NCI-H226 (cell line): ENCODE measurements around the gene ZFAND3.

ENCODE experiments used
- DNase-seq: peaks from one replicate; pipeline ENCODE4 v3.0.0-alpha.2; 2015

ZFAND3 gene

DNA sequence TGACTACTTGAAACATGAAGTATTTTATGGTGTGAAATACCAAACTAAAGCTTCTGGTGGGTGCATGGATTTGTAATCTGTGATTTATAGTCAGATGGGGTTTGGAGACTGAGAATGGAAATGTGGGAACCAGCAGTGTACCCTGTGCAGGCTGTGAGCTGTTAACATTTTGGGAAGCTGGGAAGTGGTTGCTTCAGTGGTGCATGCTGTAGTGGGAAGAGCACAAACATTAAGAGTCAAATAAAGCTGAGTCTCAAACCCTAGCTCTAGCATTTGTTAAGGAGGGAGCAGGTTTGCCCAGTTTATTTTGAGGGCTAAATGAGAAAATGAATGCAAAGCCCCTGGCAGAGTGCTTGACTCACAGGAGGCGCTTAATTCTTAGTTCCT lies 235.7 kb downstream of the ZFAND3 start:
- DNase-seq = no peak

- DNase-seq = peak; percentile 26
Observed at GRCh38 chr6:38056361-38056760, 236.8 kb downstream of the ZFAND3 start.

GRCh38 chr6:38057994-38058393 lies 238.5 kb downstream of the ZFAND3 start:
- peak; percentile 59 for DNase-seq

- no peak for DNase-seq
Observed at GRCh38 chr6:38062066-38062465, 242.5 kb downstream of the ZFAND3 start.

GRCh38 chr6:38063973-38064372 lies 244.4 kb downstream of the ZFAND3 start:
- no peak for DNase-seq

DNA sequence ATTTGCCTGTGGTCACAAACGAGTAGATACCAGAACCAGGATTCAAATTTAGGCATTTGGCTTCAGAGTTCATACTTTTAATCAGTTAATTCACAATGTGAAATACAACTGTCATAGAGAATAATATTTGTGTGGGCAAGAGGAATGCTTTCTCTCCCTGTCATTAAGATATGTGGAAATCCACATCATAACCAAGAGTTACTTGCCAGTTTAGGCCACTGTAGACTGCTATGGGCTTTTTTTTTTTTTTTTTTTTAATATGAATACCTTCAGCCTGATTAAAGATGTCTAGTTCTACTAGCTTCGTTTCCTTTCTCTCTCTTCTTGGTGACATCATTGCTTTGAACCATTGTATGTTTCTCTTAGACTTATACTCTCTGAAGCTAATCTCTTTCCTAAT lies 244.9 kb downstream of the ZFAND3 start:
- no peak for DNase-seq

DNA sequence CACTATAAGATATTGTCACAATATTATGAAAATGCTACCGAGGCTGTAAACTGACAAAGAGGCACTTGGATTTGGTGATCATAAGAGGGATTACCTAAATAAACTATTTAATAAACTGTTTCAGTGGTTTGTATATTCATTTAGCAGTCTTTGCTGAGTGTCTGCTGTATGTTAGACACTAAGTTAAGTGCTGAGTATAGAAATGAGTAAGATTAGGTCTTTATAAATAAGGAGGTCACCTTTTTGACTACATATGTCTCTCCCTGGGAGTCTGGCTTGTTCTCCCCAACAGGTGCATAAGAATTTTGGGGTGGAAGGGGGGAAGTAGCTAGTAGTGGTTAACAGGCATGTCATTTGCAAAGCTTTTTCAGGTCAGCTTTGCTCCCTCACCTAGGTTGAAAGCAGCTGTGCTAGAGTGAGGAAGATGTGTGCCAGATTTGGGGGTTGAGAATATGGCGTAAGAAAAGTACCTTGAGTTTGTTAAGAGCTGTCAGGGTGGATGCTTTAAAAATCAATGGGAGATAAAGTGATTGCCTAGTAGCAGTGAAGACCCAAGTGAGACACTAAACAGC lies 246.3 kb downstream of the ZFAND3 start:
- no peak for DNase-seq

DNA sequence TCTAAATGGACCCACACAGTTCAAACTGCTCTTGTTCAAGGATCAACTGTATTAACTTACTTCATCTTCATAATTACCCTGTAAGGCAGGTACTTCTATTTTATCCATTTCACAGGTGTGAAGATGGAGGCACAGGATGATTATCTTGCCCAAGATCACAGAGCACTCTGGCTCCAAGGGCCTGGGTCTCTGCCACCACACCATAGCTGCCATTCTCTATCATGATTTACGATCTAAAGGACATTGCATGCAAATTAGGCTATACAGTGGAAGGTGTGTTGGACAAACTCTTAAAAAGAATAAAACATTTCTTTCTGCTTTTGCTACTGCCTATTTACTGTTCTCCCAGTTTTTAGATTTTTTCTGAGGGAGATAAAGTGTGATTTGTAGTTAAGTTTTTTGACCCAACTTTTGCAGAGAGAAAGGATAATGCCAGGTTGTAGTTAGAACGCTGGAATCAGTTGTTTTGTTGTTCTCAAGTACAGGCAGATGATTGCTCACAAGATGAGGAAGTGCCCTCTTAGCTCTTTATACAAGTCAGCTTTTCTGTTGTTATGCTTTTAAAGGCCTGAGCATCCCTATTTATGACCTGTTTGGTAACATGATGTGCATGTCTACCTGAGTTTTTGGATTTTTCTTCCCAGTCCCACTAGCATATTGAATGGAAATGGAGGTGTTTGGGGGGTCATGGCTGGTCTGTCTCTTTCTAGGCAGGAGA lies 247.9 kb downstream of the ZFAND3 start:
- DNase-seq = no peak

DNA sequence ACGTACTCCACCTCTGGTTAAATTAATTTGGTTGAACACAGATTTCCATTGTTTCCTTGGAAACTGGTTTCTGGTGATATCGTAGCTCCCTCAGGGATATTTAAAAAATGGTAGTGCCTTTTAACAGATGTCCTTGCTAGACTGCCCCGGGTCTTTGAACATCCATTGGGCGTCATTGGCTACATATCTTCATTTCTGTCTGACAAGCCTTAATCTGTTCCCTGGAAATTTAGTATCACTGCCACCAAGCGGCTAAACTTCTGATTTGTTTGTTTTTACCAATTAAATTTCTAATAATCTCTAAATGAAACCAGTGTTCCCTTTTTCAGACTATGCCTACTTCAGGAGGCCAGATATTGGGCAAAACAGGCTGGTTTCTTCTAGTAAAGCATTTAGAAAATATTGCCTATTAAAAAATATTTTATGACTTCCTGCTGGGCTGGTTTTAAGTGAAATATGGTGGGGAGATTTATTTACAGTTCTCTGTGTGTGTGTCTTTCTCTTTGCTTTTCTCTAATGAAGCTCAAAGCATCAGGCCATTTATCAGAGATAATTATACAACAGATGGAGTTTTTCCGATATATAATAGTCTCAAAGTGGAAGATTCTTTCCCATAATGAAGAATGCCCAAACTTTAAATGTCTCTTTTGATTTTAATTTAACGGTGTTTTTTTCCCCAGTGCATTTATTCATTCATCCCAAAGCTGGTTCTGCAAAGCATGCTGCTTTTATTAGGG lies 249.5 kb downstream of the ZFAND3 start:
- DNase-seq = no peak

DNA sequence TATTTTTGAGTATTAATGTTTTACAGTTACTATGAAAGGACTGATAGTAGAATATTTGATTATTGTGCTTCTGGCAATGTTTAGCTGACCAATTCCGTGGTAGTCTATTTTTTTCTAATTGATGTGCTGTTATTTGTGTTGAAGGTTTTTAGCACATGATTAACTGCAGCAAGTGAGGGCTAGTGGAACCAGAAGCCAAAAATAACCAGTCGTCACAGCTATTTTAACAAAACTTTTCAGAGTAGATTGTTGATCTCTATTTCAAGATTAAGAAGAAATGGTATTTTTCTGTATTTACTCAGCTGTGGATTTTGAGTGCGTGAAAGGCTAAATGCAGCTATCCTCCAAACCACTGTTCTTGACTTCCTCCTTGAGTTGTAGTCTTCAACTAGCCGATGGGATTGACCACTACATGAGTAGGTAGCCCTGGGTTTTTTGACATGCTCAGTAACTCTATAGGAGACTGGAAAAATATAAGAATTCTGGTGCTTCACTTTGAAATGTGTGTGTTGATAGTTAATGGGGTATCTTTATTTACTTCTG lies 258.0 kb downstream of the ZFAND3 start:
- DNase-seq = no peak

GRCh38 chr6:38078671-38079070 lies 259.1 kb downstream of the ZFAND3 start:
- no peak for DNase-seq

DNA sequence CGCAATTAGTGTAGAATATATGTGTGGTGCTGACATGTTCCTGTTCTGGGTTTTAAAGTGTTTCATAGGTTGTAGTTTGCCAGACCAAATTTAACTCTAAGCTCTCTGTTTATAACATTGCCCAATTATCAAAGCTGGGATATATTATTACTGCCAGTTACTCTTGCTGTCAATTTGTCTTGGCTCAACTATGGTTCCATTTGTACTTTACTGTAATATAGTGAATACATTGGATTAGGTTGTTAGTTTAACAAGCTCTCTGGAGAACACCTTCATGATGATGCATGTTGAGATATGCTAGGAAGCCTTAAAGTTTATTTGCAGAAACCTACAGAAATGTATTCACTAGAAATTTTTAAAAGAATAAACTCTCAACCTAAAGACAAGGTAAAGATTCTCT lies 259.6 kb downstream of the ZFAND3 start:
- DNase-seq = no peak

DNA sequence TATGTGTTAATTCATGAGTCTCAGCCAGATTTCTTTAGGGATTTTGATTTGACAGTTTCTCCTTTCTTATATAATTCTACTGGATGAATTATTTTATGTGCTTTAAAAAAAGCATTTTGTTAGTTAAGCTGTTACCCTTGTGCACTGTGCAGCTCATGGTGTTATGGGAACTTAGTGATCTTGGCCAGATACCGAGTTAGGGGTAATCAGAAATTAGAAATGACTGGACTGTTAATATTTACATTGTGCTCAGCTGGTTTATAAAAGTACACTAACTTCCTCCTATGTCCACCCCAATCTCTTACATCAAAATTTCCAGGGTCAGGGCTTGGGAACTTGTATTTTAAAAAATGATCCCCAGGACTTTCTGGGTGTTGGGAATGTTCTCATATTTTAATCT lies 260.0 kb downstream of the ZFAND3 start:
- DNase-seq = no peak

DNA sequence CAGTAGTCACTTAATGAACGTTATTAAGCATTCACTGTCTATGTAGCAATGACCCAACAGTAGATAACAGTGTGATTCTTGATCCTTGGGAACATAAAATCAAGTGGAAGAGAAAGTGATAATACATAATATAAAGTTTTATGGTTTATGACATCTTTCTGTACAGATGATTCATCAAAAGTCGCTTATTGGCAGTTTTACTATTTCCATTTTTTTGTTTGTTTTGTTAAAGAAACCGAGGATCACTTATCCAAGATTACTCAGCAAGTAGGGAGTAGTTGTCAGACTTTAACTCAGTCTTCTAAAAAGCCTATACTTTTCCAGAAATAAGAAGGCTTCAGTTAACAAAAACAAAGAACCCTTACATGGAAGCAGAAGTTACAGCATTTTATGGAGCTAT lies 260.8 kb downstream of the ZFAND3 start:
- no peak for DNase-seq

GRCh38 chr6:38080889-38081288 lies 261.4 kb downstream of the ZFAND3 start:
- no peak for DNase-seq

DNA sequence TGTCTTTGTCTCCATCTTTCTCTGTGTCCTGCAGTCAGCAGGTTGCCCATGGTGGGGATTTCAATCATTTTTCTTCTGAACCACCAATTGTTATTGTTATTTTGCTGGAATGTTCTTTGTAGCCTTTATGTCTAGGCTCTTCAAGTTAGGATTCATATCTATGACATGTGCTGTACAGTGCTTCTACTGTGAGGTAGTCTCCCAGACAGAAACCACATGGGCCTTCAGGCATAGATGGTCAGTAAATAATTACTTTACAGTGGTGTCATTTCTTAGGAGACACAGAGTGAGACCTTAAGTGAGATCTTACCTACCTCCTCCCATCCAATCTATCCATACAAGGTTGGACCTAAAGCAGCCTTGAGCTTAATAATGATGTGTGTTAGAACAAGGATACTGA lies 265.5 kb downstream of the ZFAND3 start:
- no peak for DNase-seq

DNA sequence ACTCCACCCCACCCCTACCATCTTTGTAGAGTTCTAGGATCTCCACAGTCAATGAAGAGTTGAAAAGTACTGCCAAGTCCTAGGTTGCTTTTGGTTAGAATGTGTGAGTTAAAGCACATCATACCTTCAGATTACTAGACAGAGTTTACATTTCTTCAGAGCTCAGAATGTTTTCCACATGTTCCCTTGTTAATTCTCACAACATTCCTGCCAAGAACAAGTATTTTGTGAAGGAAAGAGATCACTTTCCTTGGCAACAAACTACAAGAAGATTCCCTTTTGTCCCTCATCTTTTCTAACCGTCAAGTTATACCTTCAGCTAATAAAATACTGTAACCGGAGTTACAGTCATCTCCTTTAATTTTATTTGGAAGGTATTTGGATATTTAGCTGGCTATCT lies 266.8 kb downstream of the ZFAND3 start:
- DNase-seq = no peak

DNA sequence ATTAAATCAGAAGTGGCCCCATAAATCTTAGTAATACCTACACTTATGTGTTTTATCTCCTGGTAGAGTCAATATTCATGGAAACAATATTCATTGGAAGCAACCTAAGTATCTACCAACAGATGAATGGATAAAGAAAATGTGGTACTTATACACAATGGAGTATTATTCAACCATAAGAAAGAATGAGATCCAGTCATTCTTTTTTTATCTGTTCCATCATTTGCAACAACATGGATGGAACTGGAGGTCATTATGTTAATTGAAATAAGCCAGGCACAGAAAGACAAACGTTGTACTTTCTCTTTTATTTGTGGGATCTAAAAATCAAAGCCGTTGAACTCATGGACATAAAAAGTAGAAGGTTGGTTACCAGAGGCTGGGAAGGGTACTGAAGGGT lies 268.5 kb downstream of the ZFAND3 start:
- DNase-seq = no peak

GRCh38 chr6:38088829-38089228 lies 269.3 kb downstream of the ZFAND3 start:
- DNase-seq = no peak

GRCh38 chr6:38091613-38092012 lies 272.1 kb downstream of the ZFAND3 start:
- no peak for DNase-seq

DNA sequence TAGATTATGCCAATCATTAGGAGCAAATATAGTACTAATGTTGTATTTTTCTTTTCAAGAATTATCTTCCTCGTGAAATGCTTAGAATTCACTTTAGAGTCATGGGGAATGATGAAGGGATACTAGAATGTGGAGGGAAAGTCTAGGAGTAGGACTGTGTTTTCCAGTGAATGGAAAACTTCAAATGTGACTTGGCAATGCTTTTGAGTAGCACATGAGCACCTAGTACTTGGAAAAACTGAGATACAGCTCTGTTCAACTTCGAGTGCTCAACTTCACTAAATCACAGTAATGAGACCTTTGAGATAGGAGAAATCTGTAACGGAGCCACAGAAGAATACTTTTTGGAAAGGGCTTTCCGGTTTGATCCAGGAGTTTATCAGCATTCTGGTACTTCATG lies 272.9 kb downstream of the ZFAND3 start:
- no peak for DNase-seq

- no peak for DNase-seq
Observed at GRCh38 chr6:38092964-38093363, 273.4 kb downstream of the ZFAND3 start.

DNA sequence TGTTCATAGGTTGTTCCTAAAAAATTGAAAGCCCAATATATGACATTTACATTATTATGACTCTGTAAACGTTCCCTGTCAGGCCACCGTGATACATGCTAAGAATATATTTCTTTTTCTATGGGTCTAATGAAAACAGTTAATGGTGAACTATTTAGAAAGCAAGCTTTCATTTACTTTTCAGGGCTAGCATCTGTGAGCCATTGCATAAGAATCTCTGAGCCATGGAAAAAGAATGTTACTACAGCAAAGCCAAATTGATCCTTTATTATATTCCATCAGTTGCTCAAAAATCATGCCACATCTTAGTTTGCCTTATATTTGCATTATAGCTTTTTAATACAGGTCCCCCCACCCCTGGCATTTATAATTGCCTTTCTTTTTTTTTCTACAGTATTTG lies 275.5 kb downstream of the ZFAND3 start:
- peak; percentile 9 for DNase-seq

- DNase-seq = no peak
Observed at GRCh38 chr6:38099221-38099620, 279.7 kb downstream of the ZFAND3 start.
